Chondrocyte (in vitro differentiated cells): Measurements from ENCODE around the gene AUTS2. TPM values are rescaled to one million over a fixed set of nuclear protein-coding genes. Genes with fewer than 3 reads are reported as not detected.
A peak's percentile ranks its signal among the peaks of the same experiment; 100 is the strongest.

ENCODE experiments used
- DNase-seq: peaks from one replicate; pipeline ENCODE4 v3.0.0; 2021; ENCODE audit warnings: mixed read lengths, low spot score
- H3K27ac Mint-ChIP-seq: one replicate; pipeline ENCODE4 v1.8.0; 2021; ENCODE audit warnings: mild to moderate bottlenecking, moderate library complexity, mixed read lengths; ENCODE audit not compliant: unreplicated experiment
- H3K27me3 Mint-ChIP-seq: 2 replicates; pipeline ENCODE4 v1.8.0; 2021; ENCODE audit warnings: low read depth, mixed read lengths
- H3K36me3 Mint-ChIP-seq: 2 replicates; pipeline ENCODE4 v1.8.0; 2021; ENCODE audit warnings: low read depth, mixed read lengths
- H3K4me1 Mint-ChIP-seq: 2 replicates; pipeline ENCODE4 v1.8.0; 2021; ENCODE audit warnings: low read depth, mild to moderate bottlenecking, mixed read lengths
- H3K4me3 Mint-ChIP-seq: one replicate; pipeline ENCODE4 v1.8.0; 2021; ENCODE audit warnings: mild to moderate bottlenecking, moderate library complexity, mixed read lengths; ENCODE audit not compliant: unreplicated experiment
- H3K9me3 Mint-ChIP-seq: 2 replicates; pipeline ENCODE4 v1.8.0; 2021; ENCODE audit warnings: low read depth, mixed read lengths
- CTCF ChIP-seq: fragments of 200-600 bp; sonication (generic); IDR thresholded peaks from 2 replicates; pipeline ENCODE4 v1.5.0; 2021; ENCODE audit warnings: antibody characterized with exemption, mild to moderate bottlenecking, moderate library complexity
- total RNA-seq: library from RNA; stranded (reverse); gene quantifications from 3 replicates; pipeline ENCODE4 v1.2.1, GENCODE V29; 2021

Gene AUTS2
- total RNA-seq, 1 donor from 2014 or later, result 31.5 TPM

DNA sequence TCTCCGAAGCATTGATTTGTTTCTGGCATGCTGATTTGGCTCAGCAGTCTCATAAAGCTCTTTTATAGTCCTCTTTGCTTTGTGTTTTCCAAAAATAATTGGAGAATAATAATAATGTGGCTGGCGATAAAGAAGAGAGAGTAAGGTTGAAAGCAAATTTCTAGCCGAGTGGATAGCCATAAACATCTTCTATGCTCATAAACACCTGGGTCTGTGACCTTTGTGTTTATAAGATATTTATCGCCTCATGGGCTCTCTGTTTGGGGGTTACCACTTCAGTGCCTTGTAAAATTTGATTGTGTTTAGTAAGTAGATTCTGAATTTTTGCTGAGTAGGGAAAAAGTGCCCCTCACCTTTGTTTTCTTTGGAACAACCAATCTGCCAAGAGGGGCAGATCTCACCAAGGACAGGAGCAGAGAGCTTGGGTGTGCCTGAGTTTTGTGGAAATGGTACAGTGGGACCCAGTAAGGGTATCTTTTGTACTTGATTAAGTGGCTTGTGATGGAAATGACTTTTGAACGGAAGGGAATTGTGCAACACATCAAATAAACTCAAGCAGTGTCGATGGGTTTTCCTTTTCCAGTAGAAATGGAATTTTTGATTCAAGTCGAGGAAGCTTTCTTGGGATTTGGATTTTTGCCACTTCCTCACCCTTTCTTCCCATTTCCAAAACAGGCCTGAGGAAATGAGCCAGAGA, 220.5 kb downstream of the AUTS2 start:
- DNase-seq, result no peak
- no peaks in the 10 kb centered on the region for H3K9me3 Mint-ChIP-seq
- TF ChIP-seq CTCF, result no peak

DNA sequence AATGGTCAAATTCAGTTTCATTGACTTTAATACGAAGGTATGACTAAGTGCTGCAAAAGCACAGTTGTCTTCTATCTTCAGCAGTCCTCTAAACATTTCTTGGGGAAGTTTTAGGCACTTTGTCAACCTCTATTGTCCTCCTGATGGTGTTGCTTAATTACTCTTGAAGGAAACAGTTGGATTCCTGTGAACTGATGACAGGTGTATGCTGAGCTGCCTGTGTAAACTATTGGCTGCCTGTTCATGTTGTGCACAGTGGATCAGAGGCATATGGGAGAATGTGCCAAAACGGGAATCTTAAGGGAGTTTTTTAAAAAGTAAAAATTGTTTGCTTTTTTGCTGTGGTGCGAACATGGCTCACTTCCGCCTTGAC, 221.0 kb downstream of the AUTS2 start:
- no peaks in the 10 kb centered on the region for H3K9me3 Mint-ChIP-seq
- no peak overlapping the region for H3K4me3 Mint-ChIP-seq
- peaks cover 47% of the 10 kb centered on the region for H3K4me1 Mint-ChIP-seq
- no peaks in the 10 kb centered on the region for H3K36me3 Mint-ChIP-seq
- no peak overlapping the region for H3K27ac Mint-ChIP-seq
- no peaks in the 10 kb centered on the region for H3K27me3 Mint-ChIP-seq
- TF ChIP-seq CTCF, result no peak
- no peak for DNase-seq

More for the DNA sequence above, 220.5 kb downstream of the AUTS2 start:
- H3K4me1 Mint-ChIP-seq, result peaks cover 52% of the 10 kb centered on the region
- no peaks in the 10 kb centered on the region for H3K36me3 Mint-ChIP-seq
- peak overlapping the region; percentile 46 for H3K27ac Mint-ChIP-seq
- H3K4me3 Mint-ChIP-seq, result no peak overlapping the region
- no peaks in the 10 kb centered on the region for H3K27me3 Mint-ChIP-seq

GRCh38 chr7:69820479-69821192, 222.4 kb downstream of the AUTS2 start:
- Mint-ChIP-seq H3K4me3 (no peak overlapping the region), H3K36me3 (no peaks in the 10 kb centered on the region), H3K27me3 (no peaks in the 10 kb centered on the region), H3K27ac (no peak overlapping the region), H3K9me3 (no peaks in the 10 kb centered on the region), H3K4me1 (peaks cover 51% of the 10 kb centered on the region)
- DNase-seq, result no peak
- no peak for TF ChIP-seq CTCF

DNA sequence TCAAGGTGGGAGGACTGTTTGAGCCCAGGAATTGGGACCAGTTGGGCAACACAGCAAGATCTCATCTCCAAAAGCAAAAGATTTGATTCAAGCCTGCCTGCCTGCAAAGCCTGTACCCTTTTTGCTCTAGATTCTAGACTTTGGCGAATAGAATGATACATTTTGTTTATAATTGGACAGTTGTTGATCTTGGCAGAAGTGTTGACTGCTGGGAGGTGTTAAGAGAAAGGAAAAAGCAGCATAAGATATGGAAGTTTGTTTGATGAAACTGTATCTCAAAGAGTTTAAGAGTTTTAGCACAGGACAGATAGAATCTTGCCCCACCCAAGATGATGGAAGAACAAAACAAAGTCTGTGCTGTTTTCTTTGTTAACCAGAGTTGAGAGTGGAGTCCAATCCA, 224.1 kb downstream of the AUTS2 start:
- Mint-ChIP-seq H3K27ac (no peak overlapping the region), H3K9me3 (no peaks in the 10 kb centered on the region), H3K4me3 (no peak overlapping the region), H3K36me3 (no peaks in the 10 kb centered on the region), H3K4me1 (peaks cover 41% of the 10 kb centered on the region), H3K27me3 (no peaks in the 10 kb centered on the region)
- no peak for DNase-seq
- TF ChIP-seq CTCF, result no peak

DNA sequence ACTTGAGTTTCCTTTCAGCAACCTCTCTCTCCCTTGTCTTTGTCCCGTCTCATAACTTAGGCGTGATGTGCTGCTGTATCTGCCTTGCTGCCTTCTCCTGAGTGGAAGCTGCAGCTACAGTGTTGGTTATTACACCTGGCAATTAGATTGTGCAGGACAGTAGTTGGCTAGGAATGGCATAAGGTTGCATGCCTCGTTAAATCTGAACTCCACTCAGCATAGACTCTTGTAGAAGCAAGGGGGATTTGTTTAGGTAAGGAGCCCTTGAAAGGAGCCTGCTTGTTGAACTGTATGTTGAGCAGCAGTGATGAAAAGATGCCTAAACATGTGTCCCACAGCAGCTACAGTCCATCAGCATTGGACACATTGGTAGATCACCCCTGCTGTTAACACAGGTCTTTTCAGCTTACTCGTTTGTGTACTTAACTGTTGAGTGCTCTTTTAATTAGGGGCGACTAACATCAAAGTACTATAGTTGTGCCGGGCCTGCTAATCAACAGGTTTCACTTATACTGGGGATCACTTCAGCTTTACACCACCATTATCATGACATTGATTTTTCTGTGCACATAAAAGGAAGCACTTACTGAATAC, 225.0 kb downstream of the AUTS2 start:
- Mint-ChIP-seq H3K9me3 (no peaks in the 10 kb centered on the region), H3K27me3 (no peaks in the 10 kb centered on the region), H3K27ac (no peak overlapping the region), H3K4me3 (no peak overlapping the region), H3K36me3 (no peaks in the 10 kb centered on the region), H3K4me1 (peaks cover 36% of the 10 kb centered on the region)
- DNase-seq, result no peak
- no peak for TF ChIP-seq CTCF
